ENCODE data around the gene EPB41L4A.

DNA sequence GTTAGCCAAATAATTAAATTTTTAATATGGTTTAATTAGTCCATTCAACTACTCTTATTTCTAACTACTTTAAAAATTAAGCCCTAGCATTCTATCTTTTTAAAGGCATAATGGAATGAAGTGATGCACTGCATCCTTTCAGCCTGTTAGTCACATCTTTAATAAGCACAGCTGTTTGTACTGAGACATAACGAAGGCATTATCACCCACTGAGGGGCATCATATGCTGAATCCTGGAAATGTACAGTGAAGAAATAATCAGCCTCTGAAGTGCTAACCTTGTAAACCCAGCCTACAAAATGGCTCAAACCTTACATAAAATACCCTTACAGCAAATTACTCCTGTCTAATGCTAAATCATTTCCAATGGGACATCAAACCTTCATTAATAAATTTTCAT lies 33.1 kb downstream of the EPB41L4A start:
- TF ChIP-seq, protein P1, sequence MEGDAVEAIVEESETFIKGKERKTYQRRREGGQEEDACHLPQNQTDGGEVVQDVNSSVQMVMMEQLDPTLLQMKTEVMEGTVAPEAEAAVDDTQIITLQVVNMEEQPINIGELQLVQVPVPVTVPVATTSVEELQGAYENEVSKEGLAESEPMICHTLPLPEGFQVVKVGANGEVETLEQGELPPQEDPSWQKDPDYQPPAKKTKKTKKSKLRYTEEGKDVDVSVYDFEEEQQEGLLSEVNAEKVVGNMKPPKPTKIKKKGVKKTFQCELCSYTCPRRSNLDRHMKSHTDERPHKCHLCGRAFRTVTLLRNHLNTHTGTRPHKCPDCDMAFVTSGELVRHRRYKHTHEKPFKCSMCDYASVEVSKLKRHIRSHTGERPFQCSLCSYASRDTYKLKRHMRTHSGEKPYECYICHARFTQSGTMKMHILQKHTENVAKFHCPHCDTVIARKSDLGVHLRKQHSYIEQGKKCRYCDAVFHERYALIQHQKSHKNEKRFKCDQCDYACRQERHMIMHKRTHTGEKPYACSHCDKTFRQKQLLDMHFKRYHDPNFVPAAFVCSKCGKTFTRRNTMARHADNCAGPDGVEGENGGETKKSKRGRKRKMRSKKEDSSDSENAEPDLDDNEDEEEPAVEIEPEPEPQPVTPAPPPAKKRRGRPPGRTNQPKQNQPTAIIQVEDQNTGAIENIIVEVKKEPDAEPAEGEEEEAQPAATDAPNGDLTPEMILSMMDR (conservative IDR thresholded peaks at IDR 0.05) = no peak
- TF ChIP-seq ZFX (IDR thresholded peaks at IDR 0.05) = no peak

Measured in C4-2B (cell line).